Measurements from ENCODE around the gene SECTM1.
"Not testable (repeated sequence)": the region's sequence is repeated elsewhere in the genome, so short reads cannot be mapped to it uniquely, and the experiment has no call there.

SECTM1 gene

GRCh38 chr17:82367724-82368524 lies 34.4 kb upstream of the SECTM1 start:
- Histone ChIP-seq H3K27me3 (ENCODE audit: insufficient read depth, low read depth) (no peaks in the 10 kb centered on the region), H3K36me3 (ENCODE audit: insufficient read depth) (no peaks in the 10 kb centered on the region), H3K4me2 (no peak overlapping the region), H3K4me1 (ENCODE audit: low read depth, poor library complexity, severe bottlenecking) (peaks cover 61% of the 10 kb centered on the region), H3K79me2 (ENCODE audit: insufficient read depth, low read depth) (no peaks in the 10 kb centered on the region), H3K9ac (no peak overlapping the region), H3K27ac (no peak overlapping the region), H2AFZ (ENCODE audit: low read depth) (no peak overlapping the region), H3K4me3 (IDR thresholded peaks at IDR 0.05; ENCODE audit: insufficient read depth, low read depth, low read length) (no peak overlapping the region), H4K20me1 (ENCODE audit: insufficient read depth) (no peaks in the 10 kb centered on the region)
- TF ChIP-seq CTCF (conservative IDR thresholded peaks at IDR 0.05; ENCODE audit: low read depth, low read length), result no peak

GRCh38 chr17:82366749-82367148 lies 33.2 kb upstream of the SECTM1 start:
- Histone ChIP-seq H3K36me3 (ENCODE audit: insufficient read depth) (no peaks in the 10 kb centered on the region), H4K20me1 (ENCODE audit: insufficient read depth) (no peaks in the 10 kb centered on the region), H3K4me1 (ENCODE audit: low read depth, poor library complexity, severe bottlenecking) (peaks cover 65% of the 10 kb centered on the region), H3K79me2 (ENCODE audit: insufficient read depth, low read depth) (no peaks in the 10 kb centered on the region), H3K4me2 (no peak overlapping the region), H3K27me3 (ENCODE audit: insufficient read depth, low read depth) (no peaks in the 10 kb centered on the region), H3K27ac (no peak overlapping the region), H3K9ac (no peak overlapping the region), H2AFZ (ENCODE audit: low read depth) (no peak overlapping the region), H3K4me3 (IDR thresholded peaks at IDR 0.05; ENCODE audit: insufficient read depth, low read depth, low read length) (no peak overlapping the region)
- no peak for TF ChIP-seq CTCF (conservative IDR thresholded peaks at IDR 0.05; ENCODE audit: low read depth, low read length)

- Histone ChIP-seq H2AFZ (ENCODE audit: low read depth) (peak overlapping the region; percentile 28; the same call in 1 of the 2 replicates), H3K27ac (0 out of 2 replicates have a peak overlapping the region, but pooled peaks have one; percentile 8), H3K9ac (no peak overlapping the region), H4K20me1 (ENCODE audit: insufficient read depth) (no peaks in the 10 kb centered on the region), H3K36me3 (ENCODE audit: insufficient read depth) (no peaks in the 10 kb centered on the region), H3K79me2 (ENCODE audit: insufficient read depth, low read depth) (no peaks in the 10 kb centered on the region), H3K27me3 (ENCODE audit: insufficient read depth, low read depth) (no peaks in the 10 kb centered on the region), H3K4me3 (IDR thresholded peaks at IDR 0.05; ENCODE audit: insufficient read depth, low read depth, low read length) (no peak overlapping the region), H3K4me1 (ENCODE audit: low read depth, poor library complexity, severe bottlenecking) (peaks cover 59% of the 10 kb centered on the region), H3K4me2 (no peak overlapping the region)
- no peak for TF ChIP-seq CTCF (conservative IDR thresholded peaks at IDR 0.05; ENCODE audit: low read depth, low read length)
Measured at GRCh38 chr17:82365606-82366295, 32.2 kb upstream of the SECTM1 start.

GRCh38 chr17:82361885-82362633 lies 28.5 kb upstream of the SECTM1 start:
- Histone ChIP-seq H3K4me2 (no peak overlapping the region), H2AFZ (ENCODE audit: low read depth) (no peak overlapping the region), H3K9ac (no peak overlapping the region), H3K4me3 (IDR thresholded peaks at IDR 0.05; ENCODE audit: insufficient read depth, low read depth, low read length) (no peak overlapping the region), H3K4me1 (ENCODE audit: low read depth, poor library complexity, severe bottlenecking) (peaks cover 57% of the 10 kb centered on the region), H3K79me2 (ENCODE audit: insufficient read depth, low read depth) (no peaks in the 10 kb centered on the region), H4K20me1 (ENCODE audit: insufficient read depth) (no peaks in the 10 kb centered on the region), H3K27ac (no peak overlapping the region), H3K27me3 (ENCODE audit: insufficient read depth, low read depth) (no peaks in the 10 kb centered on the region; the same call in 1 of the 2 replicates), H3K36me3 (ENCODE audit: insufficient read depth) (no peaks in the 10 kb centered on the region)
- TF ChIP-seq CTCF (conservative IDR thresholded peaks at IDR 0.05; ENCODE audit: low read depth, low read length), result no peak

- H3K4me2 ChIP-seq; H3K4me3 ChIP-seq (IDR thresholded peaks at IDR 0.05; ENCODE audit: insufficient read depth, low read depth, low read length); H4K20me1 ChIP-seq (ENCODE audit: insufficient read depth); H3K27ac ChIP-seq; H3K36me3 ChIP-seq (ENCODE audit: insufficient read depth); H3K79me2 ChIP-seq (ENCODE audit: insufficient read depth, low read depth); H2AFZ ChIP-seq (ENCODE audit: low read depth); H3K27me3 ChIP-seq (ENCODE audit: insufficient read depth, low read depth); H3K9ac ChIP-seq: not testable (repeated sequence)
- peaks cover 60% of the 10 kb centered on the region for H3K4me1 ChIP-seq (ENCODE audit: low read depth, poor library complexity, severe bottlenecking)
Measured at GRCh38 chr17:82359451-82360074, 26.0 kb upstream of the SECTM1 start.

Data from KMS-11 (cell line).